Ishikawa (cell line): ENCODE results near the gene LRRK2.

Experiments used
- CEBPB ChIP-seq: IDR thresholded peaks from 2 replicates; pipeline ENCODE4 v1.6.1; 2012
- CREB1 ChIP-seq: IDR thresholded peaks from 2 replicates; pipeline ENCODE4 v1.6.1; 2012; ENCODE audit warnings: low read depth
- EGR1 ChIP-seq: IDR thresholded peaks from 2 replicates; pipeline ENCODE4 v1.6.1; 2012
- EP300 ChIP-seq: IDR thresholded peaks from 2 replicates; pipeline ENCODE4 v1.6.1; 2012; ENCODE audit warnings: borderline replicate concordance
- FOXM1 ChIP-seq: IDR thresholded peaks from 2 replicates; pipeline ENCODE4 v1.6.1; 2012; ENCODE audit warnings: low read depth, borderline replicate concordance
- NFIC ChIP-seq: IDR thresholded peaks from 2 replicates; pipeline ENCODE4 v1.6.1; 2012
- RAD21 ChIP-seq: IDR thresholded peaks from 2 replicates; pipeline ENCODE4 v1.6.1; 2012; ENCODE audit warnings: low read depth
- TAF1 ChIP-seq: IDR thresholded peaks from 2 replicates; pipeline ENCODE4 v1.6.1; 2012; ENCODE audit warnings: low read depth, mild to moderate bottlenecking
- TCF12 ChIP-seq: IDR thresholded peaks from 2 replicates; pipeline ENCODE4 v1.6.1; 2012; ENCODE audit warnings: low read depth
- TEAD4 ChIP-seq: IDR thresholded peaks from 2 replicates; pipeline ENCODE4 v1.6.1; 2012
- YY1 ChIP-seq: IDR thresholded peaks from 2 replicates; pipeline ENCODE4 v1.6.1; 2012; ENCODE audit warnings: low read depth
- ZBTB7A ChIP-seq: IDR thresholded peaks from 2 replicates; pipeline ENCODE4 v1.6.1; 2012; ENCODE audit warnings: low read depth
- TF ChIP-seq, protein P1 (sequence below): IDR thresholded peaks from 2 replicates; pipeline ENCODE4 v1.6.1; 2012; ENCODE audit warnings: low read depth, mild to moderate bottlenecking
- TF ChIP-seq, protein P2 (sequence below): IDR thresholded peaks from 2 replicates; pipeline ENCODE4 v1.6.1; 2012
- TF ChIP-seq, protein P3 (sequence below): IDR thresholded peaks from 2 replicates; pipeline ENCODE4 v1.6.1; 2012

Gene LRRK2

GRCh38 chr12:40335991-40336390 lies 111.2 kb downstream of the LRRK2 start:
- TF ChIP-seq RAD21 (no peak), ZBTB7A (no peak), NFIC (no peak), FOXM1 (no peak), YY1 (no peak), TCF12 (no peak), EP300 (no peak), TAF1 (no peak), CREB1 (no peak), TEAD4 (no peak), EGR1 (no peak), CEBPB (no peak)
- TF ChIP-seq, protein P1, sequence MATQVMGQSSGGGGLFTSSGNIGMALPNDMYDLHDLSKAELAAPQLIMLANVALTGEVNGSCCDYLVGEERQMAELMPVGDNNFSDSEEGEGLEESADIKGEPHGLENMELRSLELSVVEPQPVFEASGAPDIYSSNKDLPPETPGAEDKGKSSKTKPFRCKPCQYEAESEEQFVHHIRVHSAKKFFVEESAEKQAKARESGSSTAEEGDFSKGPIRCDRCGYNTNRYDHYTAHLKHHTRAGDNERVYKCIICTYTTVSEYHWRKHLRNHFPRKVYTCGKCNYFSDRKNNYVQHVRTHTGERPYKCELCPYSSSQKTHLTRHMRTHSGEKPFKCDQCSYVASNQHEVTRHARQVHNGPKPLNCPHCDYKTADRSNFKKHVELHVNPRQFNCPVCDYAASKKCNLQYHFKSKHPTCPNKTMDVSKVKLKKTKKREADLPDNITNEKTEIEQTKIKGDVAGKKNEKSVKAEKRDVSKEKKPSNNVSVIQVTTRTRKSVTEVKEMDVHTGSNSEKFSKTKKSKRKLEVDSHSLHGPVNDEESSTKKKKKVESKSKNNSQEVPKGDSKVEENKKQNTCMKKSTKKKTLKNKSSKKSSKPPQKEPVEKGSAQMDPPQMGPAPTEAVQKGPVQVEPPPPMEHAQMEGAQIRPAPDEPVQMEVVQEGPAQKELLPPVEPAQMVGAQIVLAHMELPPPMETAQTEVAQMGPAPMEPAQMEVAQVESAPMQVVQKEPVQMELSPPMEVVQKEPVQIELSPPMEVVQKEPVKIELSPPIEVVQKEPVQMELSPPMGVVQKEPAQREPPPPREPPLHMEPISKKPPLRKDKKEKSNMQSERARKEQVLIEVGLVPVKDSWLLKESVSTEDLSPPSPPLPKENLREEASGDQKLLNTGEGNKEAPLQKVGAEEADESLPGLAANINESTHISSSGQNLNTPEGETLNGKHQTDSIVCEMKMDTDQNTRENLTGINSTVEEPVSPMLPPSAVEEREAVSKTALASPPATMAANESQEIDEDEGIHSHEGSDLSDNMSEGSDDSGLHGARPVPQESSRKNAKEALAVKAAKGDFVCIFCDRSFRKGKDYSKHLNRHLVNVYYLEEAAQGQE: no peak
- TF ChIP-seq, protein P2, sequence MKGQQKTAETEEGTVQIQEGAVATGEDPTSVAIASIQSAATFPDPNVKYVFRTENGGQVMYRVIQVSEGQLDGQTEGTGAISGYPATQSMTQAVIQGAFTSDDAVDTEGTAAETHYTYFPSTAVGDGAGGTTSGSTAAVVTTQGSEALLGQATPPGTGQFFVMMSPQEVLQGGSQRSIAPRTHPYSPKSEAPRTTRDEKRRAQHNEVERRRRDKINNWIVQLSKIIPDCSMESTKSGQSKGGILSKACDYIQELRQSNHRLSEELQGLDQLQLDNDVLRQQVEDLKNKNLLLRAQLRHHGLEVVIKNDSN: no peak
- TF ChIP-seq, protein P3, sequence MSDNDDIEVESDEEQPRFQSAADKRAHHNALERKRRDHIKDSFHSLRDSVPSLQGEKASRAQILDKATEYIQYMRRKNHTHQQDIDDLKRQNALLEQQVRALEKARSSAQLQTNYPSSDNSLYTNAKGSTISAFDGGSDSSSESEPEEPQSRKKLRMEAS: no peak

DNA sequence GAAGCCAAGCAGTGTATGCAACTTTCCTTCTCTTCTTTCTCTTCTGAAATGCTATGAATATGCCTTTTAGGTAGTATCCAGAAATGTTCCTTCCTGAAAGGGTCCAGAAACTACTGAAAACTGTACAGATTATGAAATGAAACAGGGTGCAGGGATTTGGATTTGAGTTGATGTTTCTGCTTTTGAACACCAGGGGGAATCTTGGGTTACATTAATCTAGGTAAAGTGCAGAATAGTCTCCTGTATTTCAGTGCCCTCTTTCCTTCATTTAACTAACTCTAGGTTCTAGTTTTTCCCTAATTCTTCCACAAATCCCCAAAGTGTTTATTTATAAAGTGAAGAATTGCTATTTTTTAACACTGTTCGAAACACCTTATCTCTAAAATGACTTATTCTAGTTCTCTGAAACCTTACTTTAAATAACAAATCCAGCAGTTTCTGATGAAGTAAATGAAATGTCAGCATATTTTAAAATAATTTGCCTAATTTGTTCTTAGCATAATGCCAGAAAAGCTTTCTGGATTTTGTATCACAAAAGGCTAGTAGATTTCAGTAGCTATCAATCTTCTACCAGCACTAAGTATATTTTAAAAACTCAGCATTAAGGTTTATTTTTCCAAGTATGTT lies 111.9 kb downstream of the LRRK2 start:
- no peak for TF ChIP-seq ZBTB7A
- no peak for TF ChIP-seq TEAD4
- TF ChIP-seq YY1: no peak
- peak; percentile 50 for TF ChIP-seq RAD21

- no peak for TF ChIP-seq NFIC
- TF ChIP-seq EP300: no peak
- no peak for TF ChIP-seq TAF1
- TF ChIP-seq YY1: no peak
Measured at GRCh38 chr12:40338071-40338470, 113.3 kb downstream of the LRRK2 start.

DNA sequence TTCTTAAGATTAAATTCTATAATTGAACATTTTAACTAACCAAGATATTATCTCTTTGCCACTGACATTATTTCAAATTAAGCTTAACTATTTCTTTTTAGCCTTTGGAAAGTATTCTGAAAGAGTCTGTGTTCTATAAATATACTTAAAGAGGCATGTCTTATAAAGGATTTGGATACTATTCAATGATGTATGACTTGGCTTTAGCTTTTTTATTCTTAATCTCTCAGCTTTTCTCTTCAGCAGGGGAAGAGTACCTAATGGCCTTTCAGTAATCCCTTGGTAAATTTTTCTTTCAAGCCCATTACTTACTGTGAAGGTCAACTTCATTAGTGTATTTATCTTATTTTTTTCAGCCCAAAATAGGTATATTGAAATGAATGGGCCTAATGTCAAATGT lies 113.8 kb downstream of the LRRK2 start:
- no peak for TF ChIP-seq CEBPB

- TF ChIP-seq TAF1: no peak
- no peak for TF ChIP-seq ZBTB7A
- TF ChIP-seq, protein P3: no peak
- TF ChIP-seq, protein P2: no peak
- TF ChIP-seq FOXM1: no peak
- no peak for TF ChIP-seq YY1
- no peak for TF ChIP-seq RAD21
- no peak for TF ChIP-seq TEAD4
- no peak for TF ChIP-seq EGR1
- TF ChIP-seq, protein P1: no peak
- no peak for TF ChIP-seq CEBPB
- no peak for TF ChIP-seq CREB1
- no peak for TF ChIP-seq TCF12
- no peak for TF ChIP-seq NFIC
Measured at GRCh38 chr12:40342010-40342409, 117.2 kb downstream of the LRRK2 start.

GRCh38 chr12:40343124-40343523 lies 118.3 kb downstream of the LRRK2 start:
- TF ChIP-seq, protein P2: no peak
- TF ChIP-seq FOXM1: no peak
- no peak for TF ChIP-seq TCF12
- TF ChIP-seq, protein P3: no peak
- no peak for TF ChIP-seq NFIC
- no peak for TF ChIP-seq TEAD4
- no peak for TF ChIP-seq YY1
- no peak for TF ChIP-seq EP300
- no peak for TF ChIP-seq RAD21
- no peak for TF ChIP-seq CREB1
- TF ChIP-seq TAF1: no peak
- no peak for TF ChIP-seq ZBTB7A
- TF ChIP-seq, protein P1: no peak
- TF ChIP-seq CEBPB: no peak
- TF ChIP-seq EGR1: no peak
